NCI-H1930 (cell line): ENCODE data around the gene ISY1.
"Not testable (repeated sequence)": the region's sequence is repeated elsewhere in the genome, so short reads cannot be mapped to it uniquely, and the experiment has no call there.

Experiments
- DNase-seq, 2 experiments: peaks; one replicate each; lab custom pipeline; 2025; lab: John Stamatoyannopoulos, UW

ISY1 gene

DNA sequence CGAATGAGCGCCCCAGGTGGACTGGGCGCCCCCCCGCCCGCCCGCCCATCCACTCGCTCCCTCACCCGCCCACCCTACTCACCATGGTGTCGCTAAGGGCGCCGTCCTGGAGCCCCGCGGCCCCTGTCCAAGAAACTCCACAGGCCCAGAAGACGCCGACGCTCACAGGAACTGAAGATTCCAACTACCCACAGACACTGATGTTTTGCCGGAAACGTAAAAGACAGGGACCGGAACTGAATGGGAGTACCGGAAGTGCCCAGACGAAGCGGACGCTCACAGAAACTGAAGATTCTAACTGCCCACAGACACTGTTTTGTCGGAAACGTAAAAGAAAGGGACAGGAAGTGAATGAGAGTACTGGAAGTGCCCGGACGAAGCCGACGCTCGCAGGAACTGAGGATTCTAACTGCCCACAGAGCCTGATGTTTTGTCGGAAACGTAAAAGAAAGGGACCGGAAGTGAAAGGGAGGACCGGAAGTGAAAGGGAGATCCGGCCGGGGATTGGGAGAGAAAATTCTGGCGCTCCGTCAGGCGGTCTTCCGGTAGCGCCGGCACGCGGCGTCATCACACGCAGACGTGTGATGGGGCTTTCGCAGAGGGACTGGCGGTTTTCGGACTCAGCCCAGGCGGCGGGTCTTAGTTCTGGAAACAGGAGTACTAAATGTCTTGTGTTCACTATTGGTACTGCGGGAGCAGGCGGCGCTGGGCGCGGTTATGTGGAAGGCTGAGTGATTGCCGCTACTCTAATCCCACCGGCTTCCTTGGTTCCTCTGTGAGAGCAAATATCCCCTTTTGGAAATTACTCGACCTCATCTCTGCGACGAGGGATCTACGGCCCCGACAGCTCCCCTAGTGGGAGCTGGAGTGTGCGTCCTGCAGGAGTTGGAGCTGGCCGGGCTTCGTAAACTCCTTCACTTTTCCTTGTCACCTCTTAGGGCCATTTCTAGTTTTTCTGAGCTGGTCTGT lies at the start of gene ISY1:
ISY1 (minus strand) TSS at position 173 of the 969 bp plus-strand sequence; CDS start at position 85, 88 bp downstream.
- peak; percentile 90 to 93 for DNase-seq

- no peak for DNase-seq
Measured at GRCh38 chr3:129207479-129207878, 46.6 kb upstream of the ISY1 start.

DNA sequence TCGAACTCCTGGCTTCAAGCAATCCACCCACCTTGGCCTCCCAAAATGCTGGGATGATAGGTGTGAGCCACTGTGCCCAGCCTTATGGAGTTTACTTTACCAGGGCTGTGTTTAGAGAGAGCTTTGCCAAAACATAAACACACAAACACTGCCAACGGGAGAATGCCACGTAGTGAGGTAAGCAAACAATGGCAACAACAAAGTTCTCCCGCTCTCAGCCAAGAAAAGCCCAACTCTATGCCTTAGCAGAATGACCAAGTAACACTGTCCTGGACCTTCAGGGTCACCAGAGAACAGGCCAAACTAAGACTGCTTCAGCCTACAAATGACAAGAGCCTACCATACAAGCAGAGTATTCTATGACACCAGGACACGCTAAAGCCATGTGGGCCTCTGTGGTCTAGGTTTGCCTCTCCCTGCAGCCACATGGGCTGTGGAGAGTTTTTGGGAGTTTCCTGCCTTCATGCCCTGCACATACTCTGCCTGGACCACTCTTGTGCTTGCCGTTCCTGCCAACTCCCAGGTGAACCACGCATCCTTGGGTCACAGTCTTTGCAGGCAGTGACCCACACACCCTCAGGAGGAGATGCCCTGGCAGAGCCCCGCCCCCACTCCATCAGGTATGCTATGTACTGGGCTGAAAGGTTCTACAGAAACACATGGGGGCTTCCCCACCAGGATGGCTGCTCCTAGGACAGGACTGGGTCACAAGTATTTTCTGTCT lies 44.4 kb upstream of the ISY1 start:
- no peak for DNase-seq

GRCh38 chr3:129204473-129204872 lies 43.6 kb upstream of the ISY1 start:
- no peak for DNase-seq

- DNase-seq: no peak
Measured at GRCh38 chr3:129199366-129199765, 38.5 kb upstream of the ISY1 start.

DNA sequence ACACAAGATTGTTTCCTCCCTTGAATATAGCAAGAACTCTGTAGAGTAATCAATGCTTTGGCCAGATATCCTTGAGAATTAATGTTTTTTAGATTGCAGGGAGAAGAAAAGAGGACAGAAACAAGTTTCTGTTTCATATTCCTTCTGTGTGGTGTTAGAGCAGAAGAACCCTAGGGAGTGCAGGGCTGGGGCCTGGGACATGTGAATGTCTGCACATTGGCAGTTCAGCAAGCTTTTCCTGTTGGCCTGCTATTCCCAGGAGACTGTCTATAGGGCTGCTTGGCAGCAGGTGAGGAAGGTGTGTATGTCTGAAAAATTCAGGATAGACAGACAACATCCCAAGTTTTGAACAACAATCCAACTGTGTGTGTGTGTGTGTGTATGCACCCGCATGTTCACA lies 36.5 kb upstream of the ISY1 start:
- no peak for DNase-seq

DNA sequence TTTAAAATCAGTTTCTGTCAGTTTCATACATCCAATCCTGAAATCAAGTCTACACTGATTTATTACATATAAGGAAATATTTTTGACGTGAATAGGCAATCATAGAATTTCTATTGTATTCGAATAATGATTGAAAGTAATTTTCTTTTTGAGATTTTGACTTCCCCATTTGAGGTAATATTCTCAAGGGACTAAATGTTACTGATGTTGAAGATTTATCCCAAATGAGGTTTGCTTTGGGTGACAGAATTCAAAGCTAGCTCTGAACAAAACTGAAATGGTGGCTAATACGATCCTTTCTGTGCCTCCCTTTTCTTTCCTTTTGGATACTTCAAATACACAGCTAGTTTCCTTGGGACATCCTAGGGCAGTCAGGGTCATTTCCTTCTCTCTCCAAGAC lies 35.7 kb upstream of the ISY1 start:
- DNase-seq: no peak

DNA sequence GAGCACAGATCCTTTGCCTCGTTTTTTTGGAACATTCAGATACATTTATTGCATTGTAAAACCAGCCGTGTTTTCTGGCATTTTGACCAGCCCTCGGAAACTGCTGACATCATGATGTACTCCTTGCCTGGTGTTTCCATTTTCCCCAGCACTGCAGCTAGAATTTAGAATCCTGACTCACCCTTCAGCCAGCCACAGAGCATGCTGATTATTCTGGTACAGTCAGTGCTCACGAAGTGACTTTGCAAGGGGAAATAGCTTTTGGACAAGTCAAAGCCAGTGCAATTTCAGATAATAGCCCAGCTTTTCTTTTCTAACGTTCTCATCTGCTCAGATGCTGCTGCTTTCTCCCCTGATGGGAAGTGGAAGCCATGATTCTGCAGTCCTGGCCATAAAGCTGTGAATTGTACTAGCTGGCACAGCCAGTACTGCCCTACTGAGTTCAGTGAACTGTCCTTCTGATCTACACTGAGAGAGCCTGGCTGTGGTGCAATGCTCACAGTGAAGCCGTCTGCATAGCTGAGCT lies 34.9 kb upstream of the ISY1 start:
- DNase-seq: no peak

- not testable (repeated sequence) for DNase-seq
Measured at GRCh38 chr3:129189793-129190192, 28.9 kb upstream of the ISY1 start.

DNA sequence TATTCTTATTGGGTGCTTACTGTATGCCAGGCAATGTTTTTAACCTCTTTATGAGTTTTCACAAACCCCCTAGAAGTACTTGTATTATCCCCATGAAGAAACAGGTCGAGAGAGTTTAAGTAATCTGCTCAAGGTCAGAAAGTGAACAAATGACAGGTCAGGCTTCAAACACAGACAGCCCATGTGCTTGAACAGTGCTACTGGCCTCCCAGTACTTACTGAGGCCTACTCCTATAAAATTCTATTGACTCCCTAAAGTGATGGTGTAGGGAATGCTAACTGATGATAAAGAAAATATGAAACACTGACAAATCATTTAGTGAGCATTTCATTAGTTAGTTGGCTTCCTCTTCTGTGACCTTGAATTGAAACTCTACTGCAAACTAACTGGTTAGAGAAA lies 27.0 kb upstream of the ISY1 start:
- DNase-seq: no peak

DNA sequence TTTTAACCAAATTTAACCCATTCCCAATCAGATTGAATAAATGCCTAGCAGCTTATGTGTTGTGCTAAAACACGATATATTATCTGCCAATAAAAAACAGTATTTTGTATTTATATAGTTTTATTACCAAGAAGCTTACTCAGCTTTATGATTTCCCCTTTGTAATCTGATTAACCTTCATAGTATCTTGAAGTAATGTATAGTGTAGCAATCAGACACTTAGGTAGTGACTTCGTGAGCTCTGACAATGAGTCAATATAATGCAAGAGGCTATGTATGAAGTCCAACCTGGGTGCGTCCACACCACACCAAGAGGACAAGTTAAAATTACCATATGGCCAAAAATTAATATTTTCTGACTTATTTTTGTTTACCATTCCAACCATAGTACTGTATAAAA lies 24.9 kb upstream of the ISY1 start:
- no peak for DNase-seq

- DNase-seq: not testable (repeated sequence)
Measured at GRCh38 chr3:129184784-129185542, 24.1 kb upstream of the ISY1 start.

DNA sequence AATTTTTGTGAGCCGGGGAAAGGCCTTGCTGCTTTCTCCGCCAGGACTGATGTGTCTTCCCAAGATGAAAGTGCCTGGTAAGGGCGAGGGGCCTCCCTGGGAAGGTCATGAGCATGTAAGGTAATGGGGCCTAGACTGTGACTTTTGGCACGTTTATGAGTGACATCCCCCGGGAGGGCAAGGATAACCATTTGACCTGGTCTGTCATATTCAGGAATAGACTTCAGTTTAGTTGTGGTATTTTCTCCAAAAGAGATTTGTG lies 23.5 kb upstream of the ISY1 start:
- DNase-seq: no peak

DNA sequence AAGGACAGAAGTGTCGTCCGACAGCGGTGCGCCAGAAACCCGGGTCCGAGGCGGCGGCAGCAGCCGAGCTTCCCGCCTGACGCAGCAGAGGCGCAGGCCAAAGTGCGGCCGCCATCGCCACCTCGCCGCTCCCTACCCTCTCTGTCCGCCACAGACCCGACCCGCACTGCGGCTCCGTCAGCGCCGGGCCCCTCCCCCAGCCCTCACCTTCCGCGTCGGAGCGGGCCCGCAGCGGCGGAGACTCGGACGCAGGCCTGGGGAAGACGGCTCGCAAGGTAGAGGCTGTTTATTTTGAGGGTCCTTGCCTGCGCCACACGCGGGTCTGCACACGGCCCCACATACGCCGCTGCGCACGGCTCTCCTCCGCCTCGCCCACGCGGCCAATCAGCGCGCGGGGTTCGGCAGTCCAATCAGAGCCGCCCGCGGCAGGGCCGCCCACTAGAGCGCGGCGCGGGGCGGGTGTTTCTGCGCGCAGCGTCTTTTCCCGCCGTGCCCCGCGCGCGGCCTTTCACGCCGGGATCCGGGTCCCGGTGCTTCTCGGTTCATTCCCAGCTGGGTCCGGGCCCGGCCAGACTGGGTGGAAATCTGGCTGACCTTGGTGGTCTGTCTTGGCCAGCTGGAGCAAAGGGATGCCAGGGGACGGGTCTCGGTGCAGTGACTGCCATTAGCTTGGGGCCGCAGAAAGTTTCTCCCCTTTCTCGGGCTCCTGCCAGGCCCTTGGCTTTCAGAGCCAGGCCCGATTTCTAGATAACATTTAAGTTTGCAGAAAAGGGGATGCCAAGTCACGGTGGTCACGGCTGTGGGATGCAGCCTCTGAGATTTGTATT lies 22.9 kb upstream of the ISY1 start, which contains the start of gene CNBP:
CNBP (minus strand) TSS at position 328 of the 827 bp plus-strand sequence. CDS start 12,139 bp downstream, outside the sequence.
- peak; percentile 86 to 94 for DNase-seq

DNA sequence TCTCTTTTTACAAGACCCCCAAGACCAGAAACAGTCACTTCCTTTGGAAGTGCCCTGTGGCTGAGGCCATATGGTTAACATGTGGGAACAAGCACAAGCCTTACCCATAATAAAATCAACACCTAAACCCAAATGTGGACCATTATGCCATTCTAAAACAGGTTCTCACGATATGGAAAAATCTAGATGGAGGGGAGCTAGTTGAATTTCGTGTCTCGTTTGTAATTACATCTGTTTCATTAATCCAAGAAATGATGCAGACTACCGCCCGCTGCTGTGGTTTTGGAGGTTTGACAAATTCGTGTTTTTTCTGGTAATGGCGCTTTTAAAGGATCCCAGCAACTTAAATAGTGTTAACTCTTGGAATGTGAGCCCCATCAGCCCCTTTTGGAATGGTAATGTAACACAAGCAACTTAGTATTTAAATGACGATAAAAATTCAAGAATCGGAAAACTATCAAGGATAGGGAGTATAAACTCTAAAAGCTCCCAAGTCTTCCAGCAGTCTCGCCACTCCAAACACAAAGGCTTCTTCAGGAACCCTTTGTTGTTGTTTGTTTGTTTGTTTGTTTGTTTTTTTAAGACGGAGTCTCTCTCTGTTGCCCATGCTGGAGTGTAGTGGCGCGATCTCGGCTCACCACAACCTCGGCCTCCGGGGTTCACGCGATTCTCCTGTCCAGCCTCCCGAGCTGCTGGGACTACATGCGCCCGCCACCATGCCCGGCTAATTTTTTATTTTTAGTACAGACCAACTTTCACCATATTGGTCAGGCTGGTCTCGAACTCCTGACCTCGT lies 21.7 kb upstream of the ISY1 start:
- DNase-seq: no peak

DNA sequence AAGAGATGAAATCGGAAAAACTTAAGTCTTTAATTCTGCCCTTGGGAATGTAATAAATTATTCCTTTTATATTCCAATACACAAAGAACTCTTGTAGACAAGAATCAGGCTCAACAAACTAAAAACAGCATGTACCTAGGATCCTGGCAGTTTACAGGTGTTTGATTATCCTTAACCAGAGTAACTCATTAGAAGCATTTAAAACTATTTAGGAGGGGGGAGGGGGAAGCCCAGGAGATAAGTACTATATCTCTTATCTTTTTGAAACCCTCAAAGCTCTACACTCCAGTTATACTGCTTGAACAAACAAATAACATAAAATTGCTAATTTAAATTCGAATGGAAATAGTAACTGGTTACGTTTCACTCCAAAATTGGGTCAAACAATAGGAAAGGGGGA lies 21.0 kb upstream of the ISY1 start:
- DNase-seq: no peak

DNA sequence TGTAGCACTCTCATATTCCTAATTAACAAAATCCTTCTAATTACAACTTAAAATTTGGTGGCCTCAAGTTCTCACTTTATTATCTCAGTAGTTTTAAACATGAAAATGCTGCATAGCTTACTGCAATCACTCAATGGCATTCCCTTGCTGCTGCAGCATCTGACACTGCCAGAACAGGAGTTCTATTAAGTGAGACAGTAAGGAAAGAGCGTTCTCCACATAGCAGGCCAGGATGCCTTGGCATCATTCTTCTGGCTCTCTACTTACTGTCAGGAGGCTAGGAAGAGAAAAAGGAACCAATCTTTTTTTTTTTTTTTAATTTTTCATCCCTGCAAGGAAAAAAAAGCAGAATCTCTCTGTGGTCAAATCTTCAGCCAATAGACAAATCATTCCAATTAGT lies 19.6 kb upstream of the ISY1 start:
- no peak for DNase-seq

DNA sequence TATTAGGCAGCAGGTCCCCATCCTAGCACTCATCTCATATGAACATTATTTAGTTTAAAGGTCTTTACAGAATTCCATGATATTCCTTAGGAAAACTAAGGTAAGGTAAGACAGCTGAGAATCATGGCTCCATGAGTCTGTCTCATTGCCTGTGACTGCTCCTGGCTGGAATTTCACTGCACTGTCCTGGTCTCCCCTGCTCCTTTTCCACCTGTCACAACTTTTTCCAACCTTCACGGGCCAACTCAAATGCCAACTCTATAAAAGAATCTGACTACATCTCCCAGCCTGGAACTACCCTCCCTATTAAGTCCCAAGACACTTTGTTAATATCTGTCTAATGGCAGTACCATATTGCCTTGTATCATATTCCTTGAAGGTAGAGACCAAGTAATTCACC lies 15.2 kb upstream of the ISY1 start:
- no peak for DNase-seq

GRCh38 chr3:129173725-129174124 lies 12.9 kb upstream of the ISY1 start:
- DNase-seq: no peak

GRCh38 chr3:129173206-129173605 lies 12.3 kb upstream of the ISY1 start:
- no peak for DNase-seq
